Smooth muscle cell of the pulmonary artery (primary cell): ENCODE results near the gene CTTN. TPM values are rescaled to one million over a fixed set of nuclear protein-coding genes. Genes with fewer than 3 reads are reported as not detected.

Experiments
- total RNA-seq: library from RNA; depleted of rRNA; stranded (reverse); fragments of >200 nt; gene quantifications from 2 replicates; pipeline ENCODE4 v1.2.3, GENCODE V29; 2014

The CTTN gene
- total RNA-seq = 320 and 445 TPM in 2 replicates

GRCh38 chr11:70397983-70398833, at the start of gene CTTN:
Gene CTTN, plus strand, starts transcription at chr11:70398529. Its CDS starts 8,769 bp downstream, at chr11:70407298.

Other genes with a start within 250 kb of the CTTN start
- 31.2 and 34.0 TPM in 2 replicates for gene FADD, start 195.2 kb upstream of the CTTN start, total RNA-seq
- gene PPFIA1, start 127.8 kb upstream of the CTTN start, total RNA-seq = 46.3 and 47.7 TPM in 2 replicates